MM.1S (cell line): Measurements from ENCODE around the gene RGR.

Source experiments
- DNase-seq: peaks from one replicate; pipeline ENCODE4 v3.0.0-alpha.2; 2015
- H2AFZ ChIP-seq: fragments of 300-600 bp; sonication (generic); 2 replicates; pipeline ENCODE4 v1.6.0; 2016; ENCODE audit warnings: antibody characterized with exemption, low read length
- H3F3A ChIP-seq: fragments of 300-600 bp; sonication (generic); 2 replicates; pipeline ENCODE4 v1.6.1; 2016; ENCODE audit warnings: mild to moderate bottlenecking, antibody characterized with exemption, low read length, moderate library complexity, mixed read lengths; ENCODE audit not compliant: insufficient read depth
- H3K27ac ChIP-seq: fragments of 300-600 bp; sonication (generic); 2 replicates; pipeline ENCODE4 v1.5.1; 2016; ENCODE audit warnings: mild to moderate bottlenecking, low read length
- H3K27me3 ChIP-seq: fragments of 300-600 bp; sonication (generic); replicated peaks from 2 replicates; pipeline ENCODE4 v1.6.0; 2016; ENCODE audit warnings: low read length; ENCODE audit not compliant: insufficient read depth
- H3K36me3 ChIP-seq: fragments of 300-600 bp; sonication (generic); replicated peaks from 2 replicates; pipeline ENCODE4 v1.6.1; 2016; ENCODE audit warnings: mild to moderate bottlenecking, low read length, mixed read lengths; ENCODE audit not compliant: insufficient read depth
- H3K4me1 ChIP-seq: fragments of 300-600 bp; sonication (generic); 2 replicates; pipeline ENCODE4 v1.6.1; 2016; ENCODE audit warnings: low read length, mixed read lengths
- H3K4me2 ChIP-seq: fragments of 300-600 bp; sonication (generic); 2 replicates; pipeline ENCODE4 v1.6.0; 2016; ENCODE audit warnings: low read depth, low read length
- H3K4me3 ChIP-seq: fragments of 300-600 bp; sonication (generic); 2 replicates; pipeline ENCODE4 v1.5.1; 2016; ENCODE audit warnings: low read length, mixed read lengths
- H3K79me2 ChIP-seq: fragments of 300-600 bp; sonication (generic); 2 replicates; pipeline ENCODE4 v1.6.1; 2016; ENCODE audit warnings: mixed run types, low read length, mixed read lengths
- H3K9ac ChIP-seq: fragments of 300-600 bp; sonication (generic); 2 replicates; pipeline ENCODE4 v1.6.1; 2016; ENCODE audit warnings: low read length, mixed read lengths
- H3K9me2 ChIP-seq: fragments of 300-600 bp; sonication (generic); replicated peaks from 2 replicates; pipeline ENCODE4 v1.6.1; 2016; ENCODE audit warnings: mild to moderate bottlenecking, low read length, mixed read lengths; ENCODE audit not compliant: insufficient read depth
- H3K9me3 ChIP-seq: fragments of 300-600 bp; sonication (generic); replicated peaks from 2 replicates; pipeline ENCODE4 v1.6.1; 2016; ENCODE audit warnings: mild to moderate bottlenecking, low read length, mixed read lengths; ENCODE audit not compliant: insufficient read depth
- H4K20me1 ChIP-seq: fragments of 300-600 bp; sonication (generic); 2 replicates; pipeline ENCODE4 v1.6.1; 2016; ENCODE audit warnings: mild to moderate bottlenecking, low read length, moderate library complexity, mixed read lengths; ENCODE audit not compliant: insufficient read depth
- EZH2 ChIP-seq: fragments of 300-600 bp; sonication (generic); optimal IDR thresholded peaks from 2 replicates; pipeline ENCODE3; 2017; ENCODE audit warnings: low read depth, mild to moderate bottlenecking, antibody characterized with exemption, low read length, mixed read lengths
- EZH2phosphoT487 ChIP-seq: fragments of 300-600 bp; sonication (generic); IDR thresholded peaks from 2 replicates; pipeline ENCODE4 v1.6.1; 2018; ENCODE audit warnings: antibody characterized with exemption, low read length
- TF ChIP-seq, protein P1 (sequence below): fragments of 300-600 bp; sonication (generic); IDR thresholded peaks from 2 replicates; pipeline ENCODE4 v1.5.1; 2016; ENCODE audit warnings: antibody characterized with exemption, low read length, mixed read lengths

RGR gene

GRCh38 chr10:84290235-84290634, 45.4 kb downstream of the RGR start:
- TF ChIP-seq EZH2phosphoT487: no peak
- Histone ChIP-seq H3K4me1 (peaks cover 10% of the 10 kb centered on the region), H3K79me2 (no peaks in the 10 kb centered on the region), H3K9ac (no peak overlapping the region), H3K4me2 (no peak overlapping the region), H3K9me3 (no peaks in the 10 kb centered on the region), H4K20me1 (no peaks in the 10 kb centered on the region), H2AFZ (no peak overlapping the region), H3F3A (no peaks in the 10 kb centered on the region), H3K36me3 (no peaks in the 10 kb centered on the region), H3K9me2 (no peaks in the 10 kb centered on the region), H3K4me3 (no peak overlapping the region), H3K27me3 (no peaks in the 10 kb centered on the region), H3K27ac (no peak overlapping the region)
- DNase-seq: no peak

GRCh38 chr10:84291384-84291783, 46.5 kb downstream of the RGR start:
- peak; percentile 51 for DNase-seq
- peaks cover 11% of the 10 kb centered on the region for H3K4me1 ChIP-seq
- no peaks in the 10 kb centered on the region for H3F3A ChIP-seq
- H2AFZ ChIP-seq: no peak overlapping the region
- no peaks in the 10 kb centered on the region for H3K9me3 ChIP-seq
- no peaks in the 10 kb centered on the region for H3K9me2 ChIP-seq
- H3K27me3 ChIP-seq: no peaks in the 10 kb centered on the region
- no peak overlapping the region for H3K4me3 ChIP-seq
- no peak overlapping the region for H3K27ac ChIP-seq
- H3K9ac ChIP-seq: no peak overlapping the region
- no peak overlapping the region for H3K4me2 ChIP-seq
- H3K36me3 ChIP-seq: no peaks in the 10 kb centered on the region
- no peaks in the 10 kb centered on the region for H4K20me1 ChIP-seq
- no peaks in the 10 kb centered on the region for H3K79me2 ChIP-seq
- TF ChIP-seq, protein P1, sequence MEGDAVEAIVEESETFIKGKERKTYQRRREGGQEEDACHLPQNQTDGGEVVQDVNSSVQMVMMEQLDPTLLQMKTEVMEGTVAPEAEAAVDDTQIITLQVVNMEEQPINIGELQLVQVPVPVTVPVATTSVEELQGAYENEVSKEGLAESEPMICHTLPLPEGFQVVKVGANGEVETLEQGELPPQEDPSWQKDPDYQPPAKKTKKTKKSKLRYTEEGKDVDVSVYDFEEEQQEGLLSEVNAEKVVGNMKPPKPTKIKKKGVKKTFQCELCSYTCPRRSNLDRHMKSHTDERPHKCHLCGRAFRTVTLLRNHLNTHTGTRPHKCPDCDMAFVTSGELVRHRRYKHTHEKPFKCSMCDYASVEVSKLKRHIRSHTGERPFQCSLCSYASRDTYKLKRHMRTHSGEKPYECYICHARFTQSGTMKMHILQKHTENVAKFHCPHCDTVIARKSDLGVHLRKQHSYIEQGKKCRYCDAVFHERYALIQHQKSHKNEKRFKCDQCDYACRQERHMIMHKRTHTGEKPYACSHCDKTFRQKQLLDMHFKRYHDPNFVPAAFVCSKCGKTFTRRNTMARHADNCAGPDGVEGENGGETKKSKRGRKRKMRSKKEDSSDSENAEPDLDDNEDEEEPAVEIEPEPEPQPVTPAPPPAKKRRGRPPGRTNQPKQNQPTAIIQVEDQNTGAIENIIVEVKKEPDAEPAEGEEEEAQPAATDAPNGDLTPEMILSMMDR: no peak
- TF ChIP-seq EZH2 (no peak), EZH2phosphoT487 (no peak)

GRCh38 chr10:84292502-84292901, 47.6 kb downstream of the RGR start:
- Histone ChIP-seq H3F3A (no peaks in the 10 kb centered on the region), H3K4me3 (no peak overlapping the region), H3K4me2 (no peak overlapping the region), H3K27me3 (no peaks in the 10 kb centered on the region), H3K79me2 (no peaks in the 10 kb centered on the region), H3K4me1 (peaks cover 11% of the 10 kb centered on the region), H3K9ac (no peak overlapping the region), H3K9me3 (no peaks in the 10 kb centered on the region), H4K20me1 (no peaks in the 10 kb centered on the region), H2AFZ (no peak overlapping the region), H3K36me3 (no peaks in the 10 kb centered on the region), H3K9me2 (no peaks in the 10 kb centered on the region), H3K27ac (no peak overlapping the region)
- DNase-seq: no peak
- TF ChIP-seq, protein P1: no peak
- TF ChIP-seq EZH2phosphoT487: no peak
- TF ChIP-seq EZH2: no peak

GRCh38 chr10:84293171-84293570, 48.3 kb downstream of the RGR start:
- TF ChIP-seq EZH2phosphoT487: no peak
- TF ChIP-seq EZH2: no peak
- TF ChIP-seq, protein P1: no peak
- Histone ChIP-seq H3K9me3 (no peaks in the 10 kb centered on the region), H3K79me2 (no peaks in the 10 kb centered on the region), H3K27me3 (no peaks in the 10 kb centered on the region), H2AFZ (no peak overlapping the region), H4K20me1 (no peaks in the 10 kb centered on the region), H3K4me1 (peaks cover 11% of the 10 kb centered on the region), H3F3A (no peaks in the 10 kb centered on the region), H3K9me2 (no peaks in the 10 kb centered on the region), H3K27ac (no peak overlapping the region), H3K36me3 (no peaks in the 10 kb centered on the region), H3K4me3 (no peak overlapping the region), H3K9ac (no peak overlapping the region), H3K4me2 (no peak overlapping the region)
- DNase-seq: no peak
